ENCODE results near the gene CCT7.

GRCh38 chr2:73272270-73272669 is 38.2 kb downstream of the CCT7 start:
- TF ChIP-seq ZNF462 (CRISPR knock-in tag; IDR thresholded peaks at IDR 0.05) (no peak), CTCF (conservative IDR thresholded peaks at IDR 0.05; ENCODE audit: low read depth in 2 of 2) (no peak), JUNB (IDR thresholded peaks at IDR 0.05; ENCODE audit: unreplicated experiment) (no peak), POLR2AphosphoS5 (IDR thresholded peaks at IDR 0.05; ENCODE audit: low read depth) (no peak), EZH2 (IDR thresholded peaks at IDR 0.05; ENCODE audit: low read depth, unreplicated experiment) (no peak)
